Body of pancreas (tissue), 4 donors: ENCODE results near the gene ANO2.

Experiments
- CTCF ChIP-seq, 7 experiments: fragments of 450-650 bp in 4 of 7; fragments of 200-600 bp in 3 of 7; sonication (generic) in 3 of 7; IDR thresholded peaks; one replicate each; pipeline ENCODE4 v1.5.1; 2016 to 2019; ENCODE audit warnings: antibody characterized with exemption in 7 of 7
- POLR2A ChIP-seq, 3 donors: fragments of 450-650 bp; IDR thresholded peaks; one replicate each; pipeline ENCODE4 v1.6.1; 2016; ENCODE audit warnings: antibody characterized with exemption in 3 of 3, mild to moderate bottlenecking in 2 of 3

GRCh38 chr12:5809586-5809985 is 135.5 kb downstream of the ANO2 start:
- no peak for TF ChIP-seq POLR2A (IDR thresholded peaks at IDR 0.05)
- no peak for TF ChIP-seq CTCF (IDR thresholded peaks at IDR 0.05)
